T-helper 2 cell treated with Interferon-gamma antibody and Interleukin-4, amounts not matched to agents 5 μg/mL and 100 μg/mL, for 36 hours (primary cell): ENCODE measurements around the gene ASCC1.

Experiments used
- DNase-seq: peaks from one replicate; pipeline ENCODE4 v3.0.0; 2021; ENCODE audit warnings: low spot score
- H3K27ac Mint-ChIP-seq: one replicate; pipeline ENCODE4 v1.8.0; 2021; ENCODE audit warnings: mild to moderate bottlenecking, mixed read lengths
- H3K27me3 Mint-ChIP-seq: one replicate; pipeline ENCODE4 v1.8.0; 2021; ENCODE audit warnings: low read depth, mixed read lengths
- H3K36me3 Mint-ChIP-seq: one replicate; pipeline ENCODE4 v1.8.0; 2021; ENCODE audit warnings: low read depth, mixed read lengths
- H3K4me1 Mint-ChIP-seq: one replicate; pipeline ENCODE4 v1.8.0; 2021; ENCODE audit warnings: low read depth, mixed read lengths
- H3K4me3 Mint-ChIP-seq: one replicate; pipeline ENCODE4 v1.8.0; 2022; ENCODE audit warnings: mild to moderate bottlenecking, moderate library complexity, mixed read lengths
- H3K9me3 Mint-ChIP-seq: one replicate; pipeline ENCODE4 v1.8.0; 2021; ENCODE audit warnings: mixed read lengths

ASCC1 gene

DNA sequence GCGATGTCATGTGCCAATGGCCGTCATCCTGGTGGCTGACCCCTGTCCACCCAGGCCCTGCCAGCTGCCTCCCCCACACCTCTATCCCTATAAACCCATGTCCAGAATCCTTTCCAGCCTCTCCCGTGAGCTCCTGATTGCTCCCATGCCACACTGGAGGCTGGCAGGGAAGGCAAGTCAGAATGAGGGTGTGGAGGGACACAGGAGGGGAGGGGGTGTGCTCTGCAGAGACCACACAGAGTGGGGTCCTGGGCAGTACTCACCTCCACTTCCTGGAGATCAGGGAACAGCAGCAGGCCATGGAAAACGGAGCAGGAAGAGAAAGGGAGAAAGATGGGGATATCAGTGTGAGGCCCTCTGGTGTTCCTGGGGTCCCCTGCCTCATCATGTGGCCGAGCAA lies 143.4 kb downstream of the ASCC1 start:
- Mint-ChIP-seq H3K9me3 (no peaks in the 10 kb centered on the region), H3K27ac (no peak overlapping the region), H3K36me3 (peaks cover 56% of the 10 kb centered on the region), H3K4me3 (no peak overlapping the region), H3K27me3 (no peaks in the 10 kb centered on the region), H3K4me1 (peaks cover 15% of the 10 kb centered on the region)
- no peak for DNase-seq

DNA sequence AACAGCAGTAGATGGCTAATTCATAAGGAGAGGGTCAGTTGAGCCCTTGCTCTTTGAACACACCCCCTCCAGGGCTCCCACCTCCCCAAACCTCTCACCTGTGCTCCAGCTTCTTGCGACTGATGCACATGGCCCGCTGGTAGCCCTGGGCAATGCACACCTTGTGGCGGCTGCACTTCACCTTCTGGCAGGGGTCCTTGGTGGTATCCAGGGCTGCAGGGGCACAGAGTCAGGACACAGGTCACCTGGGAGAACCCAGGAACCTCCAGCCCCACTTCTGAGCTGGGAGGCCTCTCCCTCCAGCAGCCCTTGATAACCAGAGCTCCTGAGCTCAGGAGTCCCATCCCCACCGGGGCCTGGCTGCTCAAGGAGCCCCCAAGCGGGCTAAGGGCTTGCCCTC lies 144.0 kb downstream of the ASCC1 start:
- no peak overlapping the region for H3K27ac Mint-ChIP-seq
- peaks cover 58% of the 10 kb centered on the region for H3K36me3 Mint-ChIP-seq
- no peak overlapping the region for H3K4me3 Mint-ChIP-seq
- DNase-seq, result no peak
- no peaks in the 10 kb centered on the region for H3K9me3 Mint-ChIP-seq
- no peaks in the 10 kb centered on the region for H3K27me3 Mint-ChIP-seq
- H3K4me1 Mint-ChIP-seq, result peaks cover 14% of the 10 kb centered on the region

- Mint-ChIP-seq H3K4me1 (peaks cover 6% of the 10 kb centered on the region), H3K27me3 (no peaks in the 10 kb centered on the region), H3K36me3 (peaks cover 57% of the 10 kb centered on the region), H3K9me3 (no peaks in the 10 kb centered on the region), H3K27ac (peak overlapping the region; percentile 67), H3K4me3 (no peak overlapping the region)
- no peak for DNase-seq
Observed at GRCh38 chr10:72069751-72070526, 146.1 kb downstream of the ASCC1 start.

DNA sequence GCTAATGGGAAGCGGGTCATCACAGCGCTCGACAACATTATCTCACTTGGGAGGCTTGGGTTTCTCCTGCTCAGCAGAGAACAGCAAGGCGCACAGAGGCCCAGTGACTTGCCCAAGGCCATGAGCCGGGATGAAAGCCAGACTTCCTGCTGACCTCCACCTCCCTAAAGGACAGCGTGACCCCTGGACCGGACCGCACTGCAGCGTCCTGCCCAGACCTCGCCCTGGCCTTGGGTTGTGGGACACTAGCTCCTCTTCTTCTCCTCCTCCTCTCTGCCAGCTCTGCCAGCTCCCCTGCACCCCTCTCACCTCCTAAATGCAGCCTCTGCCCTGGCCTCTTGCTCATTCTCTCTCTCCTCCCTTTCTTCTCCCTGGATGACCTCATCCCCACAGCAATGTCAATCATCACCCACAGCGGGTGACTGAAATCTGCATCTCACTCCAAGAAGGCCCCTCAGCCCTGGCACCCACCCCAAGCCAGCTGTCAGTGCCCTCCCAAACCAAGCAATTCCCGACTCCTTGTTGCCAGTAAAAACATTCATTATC lies 147.1 kb downstream of the ASCC1 start:
- Mint-ChIP-seq H3K4me3 (no peak overlapping the region), H3K9me3 (no peaks in the 10 kb centered on the region), H3K27me3 (no peaks in the 10 kb centered on the region), H3K27ac (peak overlapping the region; percentile 58), H3K4me1 (peaks cover 6% of the 10 kb centered on the region), H3K36me3 (peaks cover 59% of the 10 kb centered on the region)
- DNase-seq, result no peak

DNA sequence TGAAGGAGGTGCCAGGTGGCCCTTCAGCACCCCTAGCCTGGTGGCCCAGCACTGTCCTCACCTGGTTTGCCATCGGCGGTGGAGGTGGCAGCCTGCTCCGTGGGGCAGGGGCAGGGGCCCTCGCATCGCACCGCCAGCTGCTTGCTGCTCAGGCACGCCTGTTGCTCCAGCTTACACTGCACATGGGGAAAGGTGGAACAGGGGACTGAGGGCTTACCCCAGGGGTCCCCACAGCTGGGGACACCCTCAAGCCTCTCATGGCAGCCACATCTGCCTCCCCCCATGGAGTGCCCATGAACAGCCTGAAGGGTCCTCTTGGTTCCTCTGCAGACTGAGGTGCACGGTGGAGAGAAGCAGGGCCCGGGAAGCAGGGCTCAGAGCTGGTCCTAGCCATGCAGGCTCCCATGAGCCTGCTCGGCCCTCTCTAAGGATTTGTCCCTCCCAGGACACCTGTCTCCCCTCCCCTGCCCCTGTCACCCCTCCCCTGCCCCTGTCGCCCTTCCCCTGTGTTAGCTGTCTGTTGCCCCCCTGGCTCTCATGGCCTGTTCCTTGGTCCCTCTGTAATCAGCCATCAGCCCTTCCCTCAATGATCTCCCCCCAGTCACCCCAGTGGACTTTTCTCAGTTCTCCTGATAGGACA lies 147.8 kb downstream of the ASCC1 start:
- H3K4me3 Mint-ChIP-seq, result no peak overlapping the region
- H3K4me1 Mint-ChIP-seq, result peaks cover 4% of the 10 kb centered on the region
- no peaks in the 10 kb centered on the region for H3K9me3 Mint-ChIP-seq
- peak overlapping the region; percentile 19 for H3K27ac Mint-ChIP-seq
- no peaks in the 10 kb centered on the region for H3K27me3 Mint-ChIP-seq
- no peak for DNase-seq
- peaks cover 59% of the 10 kb centered on the region for H3K36me3 Mint-ChIP-seq

DNA sequence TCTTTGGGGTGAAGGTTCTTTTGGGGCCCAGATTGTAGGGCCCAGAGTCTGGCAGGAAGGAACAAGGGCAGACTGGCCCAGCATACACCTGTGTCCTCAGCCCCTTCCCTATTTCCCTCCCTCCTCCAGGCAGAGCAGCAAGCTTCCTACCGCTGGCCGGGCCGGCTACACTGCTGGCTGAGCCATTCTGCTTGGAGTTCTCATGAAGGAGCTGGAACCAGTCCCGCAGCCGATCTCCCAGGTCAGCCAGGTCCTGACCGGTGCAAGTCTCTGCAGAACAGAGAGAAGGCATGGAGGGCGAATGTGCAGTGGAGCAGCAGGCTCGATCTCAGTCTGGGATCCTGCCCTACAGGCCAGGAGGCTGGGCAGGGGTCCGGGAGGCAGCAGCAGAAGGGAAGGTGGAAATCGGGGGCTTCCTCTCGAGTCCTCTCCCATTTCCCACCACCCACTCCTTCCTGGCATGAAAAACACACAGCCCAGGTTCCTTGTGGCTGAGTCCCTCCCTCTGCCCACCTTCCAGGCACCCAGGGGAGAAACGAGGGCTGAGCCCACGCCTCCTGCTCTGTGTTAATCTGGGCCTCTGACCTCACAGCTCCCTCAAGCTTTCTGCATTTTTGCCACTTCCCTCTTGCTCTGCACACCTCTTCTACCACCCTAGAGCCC lies 148.5 kb downstream of the ASCC1 start:
- H3K9me3 Mint-ChIP-seq, result no peaks in the 10 kb centered on the region
- H3K36me3 Mint-ChIP-seq, result peaks cover 54% of the 10 kb centered on the region
- no peaks in the 10 kb centered on the region for H3K27me3 Mint-ChIP-seq
- no peak overlapping the region for H3K27ac Mint-ChIP-seq
- peaks cover 4% of the 10 kb centered on the region for H3K4me1 Mint-ChIP-seq
- no peak overlapping the region for H3K4me3 Mint-ChIP-seq
- DNase-seq, result no peak

DNA sequence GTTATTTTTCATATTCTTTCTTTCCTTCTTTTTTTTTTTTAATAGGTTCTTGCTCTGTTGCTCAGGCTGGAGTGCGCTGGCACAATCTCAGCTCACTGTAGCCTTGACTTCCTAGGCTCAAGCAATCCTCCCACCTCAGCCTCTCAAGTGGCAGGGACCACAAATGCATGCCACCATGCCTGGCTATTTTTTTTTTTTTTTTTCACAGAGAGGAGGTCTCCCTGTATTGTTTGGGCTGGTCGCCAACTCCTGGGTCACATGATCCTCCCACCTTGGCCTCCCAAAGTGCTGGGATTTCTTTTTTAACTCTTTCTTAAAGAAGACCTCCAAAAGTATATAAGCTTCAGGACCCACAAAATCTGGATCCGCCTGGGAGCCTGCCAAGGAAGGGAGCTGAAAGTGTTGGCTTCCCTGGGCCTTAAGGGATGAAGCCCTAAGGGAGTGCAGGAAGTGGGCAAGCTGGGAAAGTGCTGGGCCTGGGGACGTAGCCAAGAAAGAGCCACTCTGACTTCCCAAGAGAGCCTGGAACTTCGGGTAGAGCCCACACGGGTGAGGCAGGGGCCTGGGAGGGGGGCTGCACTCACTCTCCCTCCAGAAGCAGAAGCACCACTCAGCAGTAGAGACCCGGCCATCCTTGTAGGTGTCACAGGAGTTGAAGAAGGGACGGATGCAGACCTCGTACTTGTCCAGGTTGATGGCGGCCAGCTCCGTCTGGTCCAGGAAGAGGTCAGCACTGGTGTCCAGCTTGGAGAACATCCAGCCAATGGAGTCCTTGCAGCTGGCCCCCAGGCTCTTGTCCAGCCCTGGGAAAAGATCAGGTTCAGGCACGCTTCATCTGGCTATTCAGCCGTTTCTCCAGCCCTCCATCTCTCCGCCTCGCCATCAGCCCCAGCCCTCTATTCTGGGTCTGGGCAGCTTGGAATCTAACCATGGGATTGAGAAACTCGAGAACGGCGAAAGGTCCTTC lies 149.5 kb downstream of the ASCC1 start:
- Mint-ChIP-seq H3K36me3 (peaks cover 53% of the 10 kb centered on the region), H3K9me3 (no peaks in the 10 kb centered on the region), H3K4me3 (no peak overlapping the region), H3K4me1 (peaks cover 2% of the 10 kb centered on the region), H3K27me3 (no peaks in the 10 kb centered on the region), H3K27ac (no peak overlapping the region)
- DNase-seq, result no peak

- Mint-ChIP-seq H3K36me3 (peaks cover 48% of the 10 kb centered on the region), H3K4me3 (no peak overlapping the region), H3K4me1 (peaks cover 2% of the 10 kb centered on the region), H3K27ac (no peak overlapping the region), H3K9me3 (no peaks in the 10 kb centered on the region), H3K27me3 (no peaks in the 10 kb centered on the region)
- no peak for DNase-seq
Observed at GRCh38 chr10:72065439-72066025, 150.5 kb downstream of the ASCC1 start.

GRCh38 chr10:72063703-72064391 lies 152.2 kb downstream of the ASCC1 start:
- no peaks in the 10 kb centered on the region for H3K27me3 Mint-ChIP-seq
- no peaks in the 10 kb centered on the region for H3K9me3 Mint-ChIP-seq
- DNase-seq, result no peak
- H3K27ac Mint-ChIP-seq, result no peak overlapping the region
- H3K36me3 Mint-ChIP-seq, result peaks cover 33% of the 10 kb centered on the region
- H3K4me1 Mint-ChIP-seq, result no peaks in the 10 kb centered on the region
- H3K4me3 Mint-ChIP-seq, result no peak overlapping the region

- no peaks in the 10 kb centered on the region for H3K4me1 Mint-ChIP-seq
- H3K9me3 Mint-ChIP-seq, result no peaks in the 10 kb centered on the region
- no peak overlapping the region for H3K4me3 Mint-ChIP-seq
- no peaks in the 10 kb centered on the region for H3K27me3 Mint-ChIP-seq
- H3K27ac Mint-ChIP-seq, result no peak overlapping the region
- DNase-seq, result no peak
- peaks cover 29% of the 10 kb centered on the region for H3K36me3 Mint-ChIP-seq
Observed at GRCh38 chr10:72062832-72063702, 153.0 kb downstream of the ASCC1 start.

DNA sequence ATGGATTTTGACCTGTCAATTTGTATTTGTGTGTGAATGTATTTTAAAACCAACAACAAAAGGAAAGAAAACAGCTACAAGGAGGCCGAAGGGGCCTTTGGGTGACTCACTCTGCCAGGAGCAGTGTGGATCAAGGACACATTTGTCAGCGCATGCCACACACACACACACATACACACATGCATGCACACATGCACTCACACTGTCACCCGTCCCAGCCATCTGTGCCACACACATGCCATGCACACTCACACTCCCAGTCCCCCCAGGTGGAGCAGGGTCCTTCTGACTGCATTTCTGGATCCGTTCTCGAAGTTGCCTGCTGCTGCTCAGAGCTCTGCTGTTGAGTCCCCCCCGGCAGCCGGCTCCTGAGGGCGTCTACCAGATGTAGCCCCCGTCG lies 153.7 kb downstream of the ASCC1 start:
- Mint-ChIP-seq H3K36me3 (peaks cover 23% of the 10 kb centered on the region), H3K27me3 (no peaks in the 10 kb centered on the region), H3K27ac (no peak overlapping the region), H3K9me3 (no peaks in the 10 kb centered on the region), H3K4me1 (no peaks in the 10 kb centered on the region), H3K4me3 (no peak overlapping the region)
- DNase-seq, result no peak

DNA sequence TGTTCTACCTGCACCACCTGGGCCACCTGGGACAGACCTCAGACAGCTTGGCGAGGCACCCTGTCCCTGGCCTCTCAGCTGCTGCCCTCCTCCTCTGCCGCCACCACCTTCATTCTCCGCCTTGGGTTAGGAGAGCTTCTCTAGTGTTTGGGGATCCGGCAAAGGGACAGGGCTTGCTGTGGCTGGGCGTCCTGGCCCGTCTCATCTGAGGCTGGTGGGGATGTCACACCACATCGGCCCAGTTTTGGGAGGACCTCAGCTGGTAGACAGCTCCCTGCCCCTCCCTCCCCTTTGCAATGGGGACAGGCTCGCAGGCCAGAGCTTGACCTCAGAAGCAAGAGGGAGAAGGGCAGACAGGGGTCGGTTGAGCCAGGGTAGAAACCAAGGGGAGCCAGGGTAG lies 154.1 kb downstream of the ASCC1 start:
- DNase-seq, result no peak
- Mint-ChIP-seq H3K9me3 (no peaks in the 10 kb centered on the region), H3K36me3 (peaks cover 23% of the 10 kb centered on the region), H3K4me1 (no peaks in the 10 kb centered on the region), H3K4me3 (no peak overlapping the region), H3K27me3 (no peaks in the 10 kb centered on the region), H3K27ac (no peak overlapping the region)
